HG02981 (cell line): Measurements from ENCODE around the gene SFXN5.

ENCODE experiments used
- ATAC-seq: cut with Tn5 transposase; IDR thresholded peaks from one replicate; pipeline ENCODE4 v1.9.1; 2021; ENCODE audit warnings: mild to moderate bottlenecking, moderate library complexity; ENCODE audit not compliant: unreplicated experiment

The SFXN5 gene

DNA sequence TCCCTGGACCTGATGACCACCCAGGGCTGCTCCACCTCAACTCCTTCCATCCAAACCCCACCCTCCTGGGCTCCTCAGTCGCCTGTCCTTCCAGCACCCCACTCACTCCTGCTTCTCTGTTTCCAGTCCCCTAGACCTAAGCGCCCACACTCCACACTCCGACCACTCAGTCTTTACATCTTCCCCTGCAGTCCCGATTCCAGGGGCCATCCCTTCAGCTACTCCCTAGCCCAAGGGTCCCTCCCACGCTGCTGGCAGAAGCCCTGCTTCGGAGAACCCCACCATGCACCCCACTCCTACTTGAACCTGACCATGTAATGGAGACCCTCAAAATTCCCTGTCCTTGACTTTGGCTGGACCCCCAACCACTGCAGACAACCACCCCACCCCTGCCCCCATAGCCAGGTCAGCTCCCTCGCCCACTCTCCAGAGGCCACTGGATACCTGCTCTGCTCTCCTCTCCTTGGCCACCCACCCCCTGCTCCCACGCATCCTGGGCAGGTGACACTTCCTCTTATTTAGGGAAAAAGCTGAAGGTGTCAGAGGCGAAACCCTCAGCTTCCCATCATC lies 126.0 kb downstream of the SFXN5 start:
- no peak for ATAC-seq

DNA sequence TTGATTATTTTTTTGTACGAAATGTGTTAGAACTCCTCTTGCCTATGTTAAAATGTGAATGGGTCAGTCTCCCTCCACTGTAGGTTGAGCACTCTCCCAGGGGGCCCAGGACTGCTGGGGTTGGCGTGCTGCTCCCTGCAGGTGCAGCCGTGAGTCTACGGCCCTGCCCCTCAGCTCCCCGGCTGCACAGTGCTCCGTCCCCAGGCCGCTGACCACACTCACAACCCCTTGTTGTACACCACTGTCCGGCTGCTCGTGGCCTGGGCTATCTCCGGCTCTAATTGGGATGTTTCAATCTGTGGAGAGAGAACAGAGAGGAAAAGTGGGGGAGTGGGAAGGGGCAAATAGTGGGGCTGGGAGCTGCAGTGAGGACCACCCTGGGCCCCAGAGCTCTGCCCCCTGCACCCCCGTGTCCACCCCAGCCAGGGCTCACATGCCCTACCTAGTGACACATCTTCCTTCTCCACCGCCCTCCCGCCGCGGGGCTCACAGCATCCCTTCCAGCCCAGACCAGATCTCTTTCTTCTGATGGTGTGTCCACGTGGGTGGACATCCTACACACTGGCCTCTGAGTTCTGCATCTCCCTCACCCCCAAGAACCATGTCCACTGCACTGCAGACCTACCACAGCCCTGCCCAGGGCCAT lies 126.6 kb downstream of the SFXN5 start:
- no peak for ATAC-seq

DNA sequence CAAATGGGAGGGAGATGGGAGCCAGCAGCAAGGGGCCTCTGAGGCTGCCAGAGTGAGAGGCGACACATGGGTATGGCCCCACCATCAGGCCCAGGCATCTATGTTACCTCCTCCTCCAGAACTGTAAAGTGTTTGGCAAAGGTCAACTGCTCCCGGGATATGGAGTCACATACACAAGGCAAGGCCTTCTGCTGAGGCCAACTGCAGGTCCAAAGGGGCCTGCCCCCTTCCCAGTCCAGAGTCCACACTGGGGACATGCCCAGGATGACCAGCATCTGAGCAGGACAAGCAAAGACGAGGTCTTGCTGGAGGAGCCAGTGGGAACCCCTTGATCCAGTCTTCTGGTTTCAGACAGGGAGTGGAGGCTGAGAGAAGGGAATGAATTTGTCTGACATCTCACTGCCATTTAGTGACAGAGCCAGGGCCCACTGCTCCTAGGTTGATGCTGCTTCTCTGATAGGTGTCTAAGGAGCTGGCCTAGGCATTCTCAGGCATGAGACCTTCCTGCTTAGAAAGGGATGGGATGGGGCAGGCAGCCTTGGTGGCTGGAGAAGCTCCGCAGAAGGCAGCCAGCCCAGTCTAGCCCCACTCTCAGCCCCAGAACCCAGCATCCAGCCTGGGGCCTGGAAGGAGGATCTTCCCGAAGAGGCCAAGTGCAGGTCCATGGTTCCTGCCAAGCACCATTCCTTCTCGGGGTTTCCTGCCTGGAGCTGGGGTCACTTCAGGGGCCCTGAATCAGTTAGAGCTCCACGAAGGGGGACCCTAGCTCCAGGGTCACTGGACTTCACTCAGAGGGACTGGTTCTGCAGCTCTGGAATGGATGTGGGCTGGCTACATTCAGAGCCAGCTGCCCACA lies 127.7 kb downstream of the SFXN5 start:
- ATAC-seq = no peak

DNA sequence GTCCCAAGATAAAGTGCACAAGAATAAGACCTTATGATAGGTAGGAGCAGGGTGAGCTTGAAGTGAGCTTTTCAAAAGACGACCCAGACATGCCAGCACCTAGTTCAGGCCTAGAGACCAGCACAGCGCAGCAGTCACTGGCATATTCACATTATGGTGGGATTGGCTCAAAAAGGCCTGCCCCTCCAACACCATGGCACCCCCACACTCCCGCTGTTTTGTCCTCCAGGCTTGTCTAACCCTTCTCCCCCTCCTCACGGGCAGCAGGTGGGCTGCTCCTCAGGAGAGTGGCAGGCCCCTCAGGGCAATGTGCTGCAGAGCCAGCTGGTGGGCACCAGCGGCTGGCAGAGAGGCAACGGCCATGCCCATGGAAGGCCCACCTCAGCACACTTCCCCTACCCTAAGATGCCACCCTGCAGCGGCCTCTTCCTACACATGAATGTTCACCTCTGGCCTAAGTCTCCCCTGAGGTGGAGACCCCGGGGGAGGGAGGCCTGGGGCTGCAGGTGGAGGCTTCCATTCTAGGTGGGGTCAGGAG lies 128.6 kb downstream of the SFXN5 start:
- ATAC-seq = no peak

DNA sequence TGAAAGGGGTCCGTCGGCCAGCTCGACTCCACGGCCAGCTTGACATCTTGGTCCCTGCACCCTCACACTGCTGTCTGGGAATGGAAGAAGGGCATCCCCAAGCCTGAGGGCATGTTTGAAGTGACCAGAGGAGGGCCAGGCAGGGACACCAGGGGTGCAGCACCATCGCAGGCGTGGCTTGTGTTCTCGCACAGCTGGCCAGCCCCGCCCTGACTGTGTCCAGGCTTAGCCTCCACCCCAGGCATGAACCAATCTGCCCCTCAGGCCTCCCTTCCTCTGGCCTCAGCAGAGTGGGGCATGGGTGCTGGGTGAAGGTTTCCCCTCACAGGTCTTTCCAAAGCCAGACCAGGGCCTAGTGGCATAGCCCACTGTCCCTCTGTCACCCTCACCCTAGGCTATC lies 129.2 kb downstream of the SFXN5 start:
- no peak for ATAC-seq

DNA sequence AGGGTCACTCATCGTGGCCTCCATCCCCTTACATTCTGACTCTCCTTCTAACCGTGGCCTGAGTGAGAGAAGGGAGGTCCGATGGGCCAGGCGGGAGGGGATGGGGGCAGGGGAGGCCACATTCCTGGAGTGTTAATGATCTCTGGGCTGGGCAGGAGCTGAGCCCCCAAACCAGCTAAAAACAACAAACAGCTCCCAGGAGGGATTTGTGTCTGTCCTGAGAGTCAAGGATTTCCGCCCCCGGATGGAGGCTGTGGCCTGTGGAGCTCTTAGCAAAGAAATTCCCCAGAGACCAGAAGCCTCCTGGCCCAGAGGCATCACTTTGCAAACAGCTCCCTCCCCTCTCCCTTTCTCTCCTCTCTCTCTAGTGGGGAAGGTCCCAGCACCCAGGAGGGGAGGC lies 130.7 kb downstream of the SFXN5 start:
- no peak for ATAC-seq

DNA sequence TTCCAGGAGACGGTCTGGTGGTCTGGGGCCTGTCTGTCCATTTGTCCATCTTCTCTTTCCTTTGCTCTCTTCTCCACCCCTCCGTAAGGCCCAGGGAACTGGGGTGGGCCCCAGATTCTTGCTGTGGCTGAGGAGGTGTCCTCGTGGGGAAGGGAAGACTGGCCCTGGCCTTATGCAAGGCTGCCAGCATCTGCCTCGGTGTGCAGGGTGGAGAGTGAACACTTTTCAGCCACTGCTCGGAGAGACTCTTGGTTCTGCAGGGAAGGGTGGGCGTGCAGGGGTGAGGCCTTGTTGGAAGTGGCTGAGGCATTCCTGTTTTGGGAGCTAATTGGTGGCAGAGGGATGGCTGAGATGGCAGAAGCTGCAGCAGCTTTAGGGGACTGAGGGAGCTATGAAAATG lies 131.2 kb downstream of the SFXN5 start:
- no peak for ATAC-seq

DNA sequence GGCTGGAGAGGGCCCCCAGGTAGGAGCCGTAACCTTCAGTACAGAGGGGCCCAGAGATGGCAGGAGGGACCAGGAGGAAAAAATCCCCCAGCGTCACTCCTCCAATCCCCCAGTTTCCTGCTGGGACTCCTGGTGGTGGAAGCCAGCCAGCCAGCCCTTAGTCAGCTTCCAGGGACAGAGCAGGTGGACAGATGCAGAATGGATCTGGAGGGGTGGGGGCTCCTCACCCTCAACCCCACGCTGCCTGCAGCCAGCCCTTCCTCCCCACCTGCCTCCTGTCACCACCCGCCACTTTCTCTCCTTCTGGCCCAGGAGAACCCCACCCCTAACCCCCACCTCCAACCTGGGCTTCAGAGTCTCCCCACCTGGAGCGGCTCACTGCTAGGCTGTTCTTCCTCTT lies 133.1 kb downstream of the SFXN5 start:
- no peak for ATAC-seq

DNA sequence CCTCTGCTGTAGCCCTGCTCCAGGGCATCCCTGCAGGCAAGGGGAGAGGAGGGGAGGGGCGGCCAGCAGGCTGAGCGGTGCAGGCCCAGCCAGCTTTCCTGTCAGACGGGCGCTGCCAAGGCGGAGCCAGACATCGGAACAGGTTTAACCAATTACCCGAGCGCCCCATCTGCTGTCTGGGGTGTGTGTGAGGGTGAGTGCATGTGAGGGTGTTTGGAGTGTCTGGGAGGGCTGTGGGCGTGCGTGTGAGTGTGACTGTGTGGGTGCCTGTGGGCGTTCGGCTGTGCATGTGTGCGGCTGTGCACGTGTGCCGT lies 134.2 kb downstream of the SFXN5 start:
- no peak for ATAC-seq

DNA sequence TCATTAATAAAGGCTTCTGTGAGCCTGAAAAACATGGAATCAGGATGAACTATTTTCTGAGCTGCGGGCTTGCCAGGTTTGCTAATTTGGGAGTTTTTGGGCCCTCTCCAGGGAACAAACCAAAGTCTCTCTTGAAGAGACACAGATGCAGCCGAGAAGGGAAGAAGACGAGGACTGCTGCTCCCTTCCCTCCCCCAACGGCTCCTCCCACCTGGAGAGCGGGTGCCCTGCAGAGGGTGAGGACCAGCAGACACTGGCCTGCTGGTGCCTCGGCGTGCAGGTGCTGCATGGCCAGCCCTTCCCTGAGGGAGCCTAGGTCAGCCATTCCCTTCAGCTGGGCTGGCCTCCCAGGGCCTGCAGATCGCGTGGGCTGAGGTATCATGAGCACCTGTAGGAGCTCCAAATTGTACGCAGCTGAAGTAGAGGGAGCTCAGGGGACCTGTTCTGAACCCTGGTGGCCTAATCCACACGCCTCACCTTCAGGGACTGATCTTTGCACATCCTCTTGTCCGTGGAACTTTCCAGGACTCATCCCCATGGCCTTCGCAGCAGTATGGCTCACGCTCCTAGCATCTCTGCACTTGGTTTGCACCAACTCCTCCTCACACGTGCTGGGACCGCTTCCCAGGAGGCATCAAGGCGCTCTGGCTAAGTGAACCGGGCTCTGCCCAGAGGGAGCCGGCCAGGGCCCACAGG lies 134.7 kb downstream of the SFXN5 start:
- no peak for ATAC-seq

DNA sequence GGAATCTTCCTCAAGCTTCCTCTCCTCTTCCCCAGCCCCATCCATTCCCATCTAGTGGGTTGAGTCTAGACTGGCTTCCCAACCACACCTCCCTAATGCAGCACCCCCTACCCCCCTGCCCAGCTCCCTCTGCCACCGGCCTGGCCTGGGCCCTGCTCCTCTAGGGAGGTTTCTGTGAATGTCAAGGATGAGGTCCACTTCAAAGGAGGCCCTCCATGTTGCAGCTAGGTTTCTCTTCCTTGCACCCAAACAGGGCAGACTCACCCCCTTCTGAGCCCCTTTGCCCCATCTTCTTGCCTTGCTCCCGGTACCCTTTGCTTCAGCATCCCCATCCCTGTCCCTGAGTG lies 135.9 kb downstream of the SFXN5 start:
- no peak for ATAC-seq

DNA sequence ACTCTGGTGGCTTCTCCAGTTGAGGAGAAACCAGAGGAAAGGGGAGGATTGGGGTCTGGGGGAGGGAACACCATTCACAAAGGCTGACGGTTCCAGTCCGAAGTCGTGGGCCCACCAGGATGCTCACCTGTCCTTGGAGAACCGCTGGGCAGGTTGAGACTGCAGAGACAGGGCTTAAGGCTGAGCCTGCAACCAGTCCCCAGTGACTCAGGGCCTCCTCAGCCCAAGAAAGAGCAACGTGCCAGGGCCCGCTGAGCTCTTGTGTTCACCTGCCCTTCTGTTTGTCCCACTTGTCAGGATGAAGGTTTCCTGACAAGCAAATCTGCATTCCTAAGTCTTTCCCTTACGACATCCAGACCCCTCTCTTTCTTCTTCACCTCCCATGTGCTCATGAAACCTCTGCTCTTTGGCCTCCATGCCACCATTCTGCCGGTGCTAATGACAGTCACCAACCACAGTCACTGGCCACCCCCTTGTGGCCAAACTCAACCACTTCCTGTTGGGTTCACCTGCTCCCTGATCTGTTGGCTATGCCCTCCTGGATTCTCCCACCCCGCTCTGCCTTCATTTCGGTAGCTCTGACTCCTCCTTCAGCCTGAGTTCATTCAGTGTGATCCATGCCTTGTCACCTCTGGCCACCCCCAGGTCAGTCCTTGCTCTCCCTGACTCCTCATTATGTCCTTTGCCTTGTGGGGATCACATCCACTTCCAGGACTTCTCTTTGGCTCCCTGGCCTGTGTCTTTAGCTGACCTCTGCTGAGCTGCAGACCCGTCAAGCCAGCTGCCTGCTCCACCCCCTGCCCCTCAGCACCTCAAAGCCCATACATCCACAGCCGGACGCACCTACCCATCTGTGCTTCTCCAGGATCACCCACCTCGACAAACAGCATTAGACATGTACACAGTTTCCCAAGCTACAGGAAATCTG lies 136.6 kb downstream of the SFXN5 start:
- peak; percentile 65 for ATAC-seq

DNA sequence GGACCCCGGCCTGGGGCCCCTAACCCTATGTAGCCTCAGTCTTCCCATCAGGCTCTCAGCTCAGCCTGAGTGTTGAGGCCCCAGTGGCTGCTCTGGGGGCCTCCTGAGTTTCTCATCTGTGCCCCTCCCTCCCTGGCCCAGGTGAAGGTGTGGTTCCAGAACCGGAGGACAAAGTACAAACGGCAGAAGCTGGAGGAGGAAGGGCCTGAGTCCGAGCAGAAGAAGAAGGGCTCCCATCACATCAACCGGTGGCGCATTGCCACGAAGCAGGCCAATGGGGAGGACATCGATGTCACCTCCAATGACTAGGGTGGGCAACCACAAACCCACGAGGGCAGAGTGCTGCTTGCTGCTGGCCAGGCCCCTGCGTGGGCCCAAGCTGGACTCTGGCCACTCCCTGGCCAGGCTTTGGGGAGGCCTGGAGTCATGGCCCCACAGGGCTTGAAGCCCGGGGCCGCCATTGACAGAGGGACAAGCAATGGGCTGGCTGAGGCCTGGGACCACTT lies 137.8 kb downstream of the SFXN5 start:
- no peak for ATAC-seq

DNA sequence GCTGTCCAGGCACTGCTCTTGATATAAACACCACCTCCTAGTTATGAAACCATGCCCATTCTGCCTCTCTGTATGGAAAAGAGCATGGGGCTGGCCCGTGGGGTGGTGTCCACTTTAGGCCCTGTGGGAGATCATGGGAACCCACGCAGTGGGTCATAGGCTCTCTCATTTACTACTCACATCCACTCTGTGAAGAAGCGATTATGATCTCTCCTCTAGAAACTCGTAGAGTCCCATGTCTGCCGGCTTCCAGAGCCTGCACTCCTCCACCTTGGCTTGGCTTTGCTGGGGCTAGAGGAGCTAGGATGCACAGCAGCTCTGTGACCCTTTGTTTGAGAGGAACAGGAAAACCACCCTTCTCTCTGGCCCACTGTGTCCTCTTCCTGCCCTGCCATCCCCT lies 138.3 kb downstream of the SFXN5 start:
- ATAC-seq = no peak

DNA sequence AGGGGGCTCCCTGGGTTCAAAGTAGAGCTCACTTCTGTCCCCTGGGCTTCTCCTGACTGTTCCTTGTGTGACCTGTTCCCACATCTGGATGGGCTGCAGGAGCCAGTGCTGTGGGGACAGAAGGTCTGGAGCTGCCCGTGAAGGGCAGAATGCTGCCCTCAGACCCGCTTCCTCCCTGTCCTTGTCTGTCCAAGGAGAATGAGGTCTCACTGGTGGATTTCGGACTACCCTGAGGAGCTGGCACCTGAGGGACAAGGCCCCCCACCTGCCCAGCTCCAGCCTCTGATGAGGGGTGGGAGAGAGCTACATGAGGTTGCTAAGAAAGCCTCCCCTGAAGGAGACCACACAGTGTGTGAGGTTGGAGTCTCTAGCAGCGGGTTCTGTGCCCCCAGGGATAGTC lies 138.7 kb downstream of the SFXN5 start:
- ATAC-seq = no peak

DNA sequence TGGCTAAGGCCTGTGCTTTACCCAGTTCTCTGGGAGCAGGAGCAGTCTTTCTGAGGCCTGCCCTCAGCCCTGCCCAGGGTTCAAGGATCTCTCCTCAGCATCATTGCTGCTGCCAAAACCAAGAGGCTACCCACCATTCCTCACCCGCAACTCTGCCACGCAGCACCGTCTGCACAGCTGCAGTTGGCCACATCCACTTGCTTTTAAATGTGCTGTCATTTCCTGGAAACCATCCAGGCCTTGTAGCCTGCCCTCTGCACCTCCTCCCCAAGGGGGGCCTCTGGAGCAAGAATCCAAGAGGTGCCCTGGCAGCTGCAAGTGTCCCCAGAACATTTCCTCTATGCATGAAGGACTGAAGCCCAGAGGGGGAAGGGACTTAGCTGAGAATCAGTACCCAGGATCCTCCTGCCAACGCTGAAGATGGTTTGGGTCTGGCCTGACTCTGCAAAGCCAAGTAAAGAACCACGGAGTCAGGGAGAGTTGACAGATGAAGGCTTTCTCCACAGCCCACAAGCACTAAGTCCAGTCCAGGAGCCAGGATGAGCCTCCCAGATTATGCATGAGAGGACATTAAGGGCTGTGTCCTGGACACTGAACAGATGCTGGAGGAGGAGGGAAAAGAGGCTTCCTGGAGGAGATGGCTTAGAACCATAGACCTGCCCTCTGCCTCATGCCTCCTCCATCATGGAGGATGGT lies 139.3 kb downstream of the SFXN5 start:
- no peak for ATAC-seq

DNA sequence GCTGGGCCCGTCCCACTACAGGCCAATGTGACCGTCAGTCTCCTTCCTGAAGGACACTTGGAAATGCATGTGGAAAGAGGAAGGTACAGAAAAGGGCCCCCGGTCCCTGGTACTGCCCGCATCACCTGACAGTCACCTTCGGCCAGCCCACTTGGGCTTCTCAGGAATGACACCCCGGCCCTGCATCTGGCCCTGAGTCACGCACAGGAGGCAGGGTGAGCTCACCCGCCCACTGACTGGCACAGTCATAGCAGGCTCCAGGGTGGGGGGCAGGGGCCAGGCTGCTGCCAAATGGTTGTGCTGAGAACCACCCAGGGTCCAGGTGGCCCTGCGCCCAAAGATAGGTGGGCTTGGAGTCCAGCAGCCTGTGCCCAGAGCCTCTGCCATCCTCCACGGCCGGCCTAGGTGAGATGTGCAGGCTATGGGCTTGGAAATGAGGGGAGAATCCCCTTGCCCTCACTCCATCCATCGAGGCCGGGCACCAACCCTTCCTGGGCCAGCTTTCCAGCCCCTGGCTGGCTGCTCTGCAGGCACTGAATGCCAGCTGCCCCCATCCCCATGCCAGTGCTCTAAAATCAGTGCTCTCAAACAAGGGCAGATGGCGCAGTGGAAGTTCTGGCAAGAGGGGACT lies 140.1 kb downstream of the SFXN5 start:
- ATAC-seq = no peak

DNA sequence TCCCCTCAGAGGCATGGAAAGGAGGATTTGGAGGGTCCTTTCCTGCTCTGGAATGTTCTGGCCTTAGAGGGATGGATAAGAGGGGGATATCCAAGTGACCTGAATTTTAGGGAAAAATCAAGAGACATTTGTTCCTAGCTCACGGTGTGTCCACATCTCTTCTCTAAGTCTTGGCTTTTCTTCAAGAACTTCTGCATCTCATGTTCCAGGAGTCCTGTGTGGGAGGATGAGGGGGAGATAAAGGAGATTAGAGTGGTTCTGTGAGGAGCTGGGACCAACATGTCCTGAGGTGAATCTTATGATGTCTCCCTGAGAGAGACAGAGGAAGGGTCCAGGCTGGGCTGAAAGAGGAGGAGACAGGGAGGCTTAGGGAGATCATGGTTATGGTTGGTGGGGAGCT lies 142.5 kb downstream of the SFXN5 start:
- no peak for ATAC-seq
